GM18520 (cell line): ENCODE data around the gene ITGA5.

Experiments
- ATAC-seq: cut with Tn5 transposase; IDR thresholded peaks from one replicate; pipeline ENCODE4 v1.9.1; 2021; ENCODE audit not compliant: unreplicated experiment

Gene ITGA5

DNA sequence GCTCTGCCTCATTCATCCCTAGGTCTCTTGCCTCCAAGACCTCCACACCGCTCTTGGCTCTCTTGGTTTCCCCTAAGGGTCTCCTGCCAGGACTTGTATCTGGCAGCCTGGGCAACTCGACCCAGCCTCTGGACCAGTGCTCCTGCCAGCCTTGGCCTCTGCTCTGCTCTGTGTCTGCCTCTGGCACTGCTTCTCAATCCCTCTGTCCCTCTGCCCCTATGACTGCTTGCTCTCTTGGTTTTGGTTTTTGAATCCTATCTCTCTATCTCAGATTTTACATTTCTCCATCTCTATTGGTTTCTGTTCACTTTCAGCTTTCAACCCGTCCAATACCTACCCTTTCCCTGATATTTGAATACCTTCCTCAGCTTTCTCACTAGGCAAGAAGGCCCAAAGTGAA, 6.3 kb downstream of the ITGA5 start:
- no peak for ATAC-seq

DNA sequence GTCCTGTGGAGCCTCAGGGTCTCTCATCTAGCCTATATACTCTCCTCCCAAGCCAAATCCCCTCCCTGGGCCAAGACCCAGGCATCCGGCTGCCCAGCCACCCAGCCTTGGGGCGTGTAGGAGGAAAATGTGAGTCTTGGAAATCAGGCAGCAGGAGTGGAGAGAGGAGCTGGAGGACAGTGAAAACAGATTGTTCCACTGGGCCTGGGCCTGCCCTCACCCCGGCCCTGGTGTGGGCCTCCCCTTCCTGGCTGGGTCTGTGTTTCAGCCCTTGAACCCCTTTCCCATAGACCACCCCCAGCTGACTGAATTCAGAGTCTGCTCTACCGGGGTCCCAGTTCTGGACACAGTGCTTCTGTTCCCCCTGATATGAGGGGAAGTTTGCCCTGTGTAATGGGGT, 6.7 kb downstream of the ITGA5 start:
- ATAC-seq: no peak

DNA sequence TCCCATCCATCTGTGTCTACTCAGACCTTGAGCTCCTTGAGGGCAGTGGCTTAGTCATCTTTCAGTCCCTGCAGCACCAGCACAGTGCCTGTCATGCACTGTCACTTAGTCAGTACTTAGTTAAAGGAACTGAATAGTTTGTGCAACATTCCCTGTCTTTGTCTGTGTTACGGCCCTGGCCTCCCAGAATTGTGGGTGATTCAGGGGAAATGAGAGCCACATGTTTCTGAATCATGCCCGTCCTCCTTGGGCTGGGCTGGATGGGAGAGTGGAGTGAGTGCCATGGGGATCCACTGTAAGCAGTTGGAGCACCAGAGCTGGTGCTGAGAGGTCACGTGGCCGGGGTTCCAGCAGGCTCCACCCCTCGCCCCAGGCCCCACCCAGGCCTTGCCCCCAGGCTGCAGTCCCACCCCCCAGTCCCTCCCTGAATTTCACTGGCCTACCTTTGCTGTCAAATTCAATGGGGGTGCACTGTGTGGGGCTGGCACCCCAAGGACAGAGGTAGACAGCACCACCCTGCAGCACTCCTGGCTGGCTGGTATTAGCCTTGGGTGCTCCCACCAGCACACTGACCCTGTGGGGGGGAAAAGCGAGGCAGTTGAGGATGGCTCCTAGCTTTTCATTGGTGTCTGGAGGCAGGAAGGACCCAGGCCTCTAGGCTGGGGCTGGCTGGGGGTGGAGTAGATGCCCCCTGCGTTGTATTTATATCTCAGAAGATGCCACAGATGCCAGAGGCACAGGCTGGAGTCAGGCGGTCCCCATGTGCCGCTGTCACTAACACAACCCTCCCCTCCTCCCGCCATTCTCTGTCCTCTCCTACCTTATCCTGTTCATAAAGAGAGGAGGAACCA, 7.5 kb downstream of the ITGA5 start:
- no peak for ATAC-seq

DNA sequence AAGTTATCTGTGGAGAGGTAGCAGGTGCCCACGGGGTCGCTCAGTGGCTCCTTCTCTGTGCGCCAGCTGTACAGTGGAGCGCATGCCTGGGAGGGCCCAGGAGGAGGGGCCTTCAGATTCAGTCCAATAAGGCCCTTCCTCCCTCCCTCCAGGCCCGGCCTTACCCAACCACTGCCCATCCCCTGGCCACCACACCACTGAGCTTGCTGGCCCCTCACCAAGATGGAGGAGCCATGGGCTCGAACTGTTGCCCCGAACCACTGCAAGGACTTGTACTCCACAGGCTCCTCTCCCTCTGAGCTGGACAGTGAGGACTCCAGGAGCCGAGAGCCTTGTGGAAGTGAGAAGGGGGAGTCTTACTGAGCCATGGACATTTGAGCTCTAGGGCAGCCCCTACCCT, 9.8 kb downstream of the ITGA5 start:
- no peak for ATAC-seq

DNA sequence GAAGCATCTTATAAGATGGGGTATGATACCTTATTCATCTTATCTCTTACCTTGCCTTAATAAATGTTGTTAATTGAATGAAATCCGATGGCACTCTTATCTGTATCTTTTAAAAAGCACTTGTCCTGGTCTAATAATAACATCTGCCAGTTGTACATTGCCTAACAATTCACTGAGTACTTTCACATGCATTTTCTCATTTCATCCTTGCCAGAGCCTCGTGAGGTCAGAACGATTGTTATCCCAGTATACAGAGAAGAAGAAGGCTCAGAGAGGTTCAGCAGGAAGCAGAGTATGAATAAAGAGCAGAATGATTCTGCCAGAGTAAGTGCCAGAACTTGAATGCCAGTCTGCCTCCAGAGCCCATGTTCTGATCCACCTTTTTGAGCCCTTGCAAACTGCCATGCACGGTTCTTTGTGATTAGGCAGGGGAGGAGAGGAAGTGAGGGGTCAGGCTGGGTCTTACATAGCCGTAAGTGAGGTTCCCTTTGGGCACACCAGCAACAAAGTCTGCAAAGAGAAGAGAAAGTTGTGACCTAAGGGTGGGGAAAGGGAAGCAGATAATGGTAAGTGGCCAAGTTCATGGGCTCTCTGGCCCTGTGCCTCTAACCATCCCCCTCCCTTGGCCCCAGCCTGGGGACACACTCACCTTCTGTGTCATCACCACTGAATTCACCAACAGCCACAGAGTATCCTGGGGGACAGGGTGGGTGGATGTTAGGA, 11.7 kb downstream of the ITGA5 start:
- no peak for ATAC-seq

DNA sequence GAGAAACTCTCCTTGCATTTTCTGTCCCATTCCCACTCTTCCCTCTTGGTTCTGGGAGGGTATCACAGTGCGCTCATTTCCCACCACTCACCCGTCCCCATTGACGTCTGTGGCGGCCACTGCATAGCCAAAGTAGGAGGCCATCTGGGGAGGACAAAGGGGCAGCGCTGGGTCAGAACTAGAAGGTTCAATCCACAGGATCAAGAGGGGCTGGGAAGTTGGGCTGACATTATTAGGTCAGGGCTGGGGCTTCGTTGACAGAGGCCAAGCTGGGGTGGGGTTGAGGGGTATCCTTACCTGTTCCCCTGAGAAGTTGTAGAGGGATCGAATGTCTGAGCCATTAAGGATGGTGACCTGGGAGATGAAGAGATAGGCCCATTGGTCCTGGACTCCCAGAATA, 13.5 kb downstream of the ITGA5 start:
- no peak for ATAC-seq

DNA sequence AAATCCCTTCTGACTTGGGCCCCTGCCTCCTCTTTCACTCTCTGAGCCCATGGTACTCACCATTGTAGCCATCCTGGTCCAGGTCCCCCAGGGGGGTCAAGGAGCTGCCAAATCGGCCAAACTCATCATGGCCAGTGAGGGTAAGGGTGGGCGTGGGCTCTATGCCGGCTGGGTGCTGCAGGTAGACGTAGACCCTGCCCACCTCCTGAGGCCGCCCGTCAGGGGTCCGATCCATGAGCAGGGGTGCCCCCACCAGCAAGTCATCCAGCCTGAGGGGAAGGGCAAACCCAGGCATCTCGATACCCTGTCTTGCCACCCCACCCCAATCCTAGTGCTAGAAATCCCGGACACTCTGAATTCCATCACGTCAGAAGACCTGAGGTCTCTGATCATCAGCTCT, 14.0 kb downstream of the ITGA5 start:
- ATAC-seq: no peak

DNA sequence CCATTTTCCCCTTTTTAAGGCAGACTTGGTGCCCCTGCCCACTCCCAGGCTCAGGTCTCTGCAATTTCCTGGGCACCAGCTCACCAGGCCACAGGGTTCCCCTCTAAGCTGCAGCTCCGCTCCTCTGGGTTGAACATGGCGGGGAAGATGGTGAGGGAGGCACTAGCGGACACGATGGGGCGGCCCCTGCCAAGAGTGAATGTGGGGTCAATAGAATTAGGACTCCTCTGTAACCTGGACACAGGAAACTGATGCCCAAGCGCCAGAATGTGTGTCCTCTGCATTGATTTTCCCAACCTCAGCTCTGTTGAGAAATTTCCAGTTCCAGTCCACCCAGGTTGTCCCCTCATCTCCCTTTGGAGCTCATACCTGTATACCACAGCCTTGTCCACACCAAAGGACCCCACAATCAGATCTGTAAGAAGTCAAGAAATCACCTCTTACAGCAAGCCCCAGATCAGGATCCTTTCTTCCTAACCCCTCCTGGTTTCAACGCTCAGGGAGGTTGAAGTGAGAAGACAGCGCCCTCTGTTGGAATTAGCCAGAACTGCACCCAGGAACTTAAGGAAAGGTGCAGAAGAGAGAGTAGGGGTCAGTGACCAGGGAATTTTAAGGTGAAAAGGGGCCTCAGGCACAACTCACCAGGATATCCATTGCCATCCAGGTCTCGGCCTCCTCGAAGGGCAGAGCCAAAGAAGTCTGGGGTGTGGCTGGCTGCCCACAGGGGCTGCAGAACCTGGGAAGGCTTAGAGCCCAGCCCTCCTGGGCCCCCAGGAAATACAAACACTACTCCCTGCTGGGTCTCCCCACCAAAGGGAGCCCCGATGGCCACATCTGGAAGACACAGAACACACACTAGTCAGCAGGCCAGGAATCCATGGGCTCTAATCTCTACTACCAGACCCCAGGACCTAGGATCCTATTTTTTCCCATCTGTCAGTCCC, 14.7 kb downstream of the ITGA5 start:
- no peak for ATAC-seq

DNA sequence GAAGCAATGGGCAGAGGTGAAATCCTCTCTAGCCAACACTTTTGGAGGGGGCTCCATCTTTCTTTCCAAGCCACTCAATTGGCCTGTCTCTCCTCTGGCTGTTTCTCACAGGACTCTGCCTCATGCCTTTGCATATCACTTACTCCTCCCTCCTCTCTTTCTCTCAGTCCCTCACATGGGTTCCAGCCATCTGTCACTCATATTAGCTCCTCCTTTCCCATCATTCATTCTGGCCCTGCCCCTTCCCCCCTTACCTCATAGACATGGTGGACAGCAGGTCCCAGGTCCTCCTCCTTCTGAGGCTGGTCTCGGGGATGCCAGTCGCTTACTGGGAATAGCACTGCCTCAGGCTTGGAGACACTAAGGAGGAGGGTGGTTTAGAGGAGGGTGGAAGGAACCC, 17.9 kb downstream of the ITGA5 start:
- no peak for ATAC-seq

DNA sequence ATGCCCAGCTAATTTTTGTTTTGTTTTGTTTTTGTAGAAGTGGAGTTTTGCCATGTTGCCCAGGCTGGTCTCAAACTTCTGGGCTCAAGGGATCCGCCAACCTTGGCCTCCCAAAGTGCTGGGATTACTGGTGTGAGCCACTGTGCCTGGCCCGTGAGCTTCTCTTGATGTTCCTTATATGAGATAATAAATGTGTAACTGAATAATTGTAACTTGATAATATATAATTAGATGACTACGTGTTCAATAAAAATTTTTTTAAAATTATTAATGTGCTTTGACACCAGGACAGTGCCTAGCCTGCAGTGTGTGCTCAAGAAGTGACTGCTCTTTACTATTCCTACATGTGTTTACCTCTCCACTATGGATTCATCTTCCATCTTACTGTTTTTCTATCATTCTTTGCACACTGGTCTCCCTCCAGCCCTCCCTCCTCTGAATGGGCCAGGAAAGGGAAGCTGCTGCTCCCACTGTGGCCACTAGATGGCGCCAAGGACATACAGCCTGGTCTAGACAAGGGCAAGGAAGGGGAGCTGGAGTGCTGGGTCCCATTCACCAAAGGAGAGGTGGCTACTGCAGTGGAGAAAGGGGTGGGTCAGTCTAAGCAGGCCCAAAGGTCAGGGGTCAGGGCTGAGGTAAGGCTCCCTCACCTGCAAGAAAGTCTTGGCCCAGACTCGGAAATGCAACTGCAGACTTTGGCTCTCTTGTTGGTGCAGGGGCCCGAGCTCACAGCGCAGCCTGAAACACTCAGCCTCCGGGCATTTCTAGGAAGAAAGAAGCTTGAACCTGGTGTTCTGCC, 19.9 kb downstream of the ITGA5 start:
- ATAC-seq: no peak

DNA sequence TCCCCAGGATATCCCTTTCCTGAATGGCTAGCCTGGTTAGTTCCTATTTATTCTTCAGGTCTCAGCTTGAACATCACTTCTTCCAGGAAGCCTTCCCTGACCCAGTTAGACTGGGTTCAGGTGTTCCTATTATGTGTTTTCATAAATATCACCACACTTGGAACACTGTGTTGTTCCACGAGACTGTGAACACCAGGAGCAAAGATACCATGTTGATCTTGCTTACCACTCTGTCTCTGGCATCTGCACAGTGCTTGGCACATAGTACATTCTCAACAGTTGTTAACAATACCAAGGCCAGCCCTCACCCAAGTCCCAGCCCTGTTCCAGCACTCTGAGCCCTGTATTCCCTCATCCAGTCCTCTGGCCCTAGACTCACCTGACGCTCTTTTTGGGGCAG, 20.8 kb downstream of the ITGA5 start:
- no peak for ATAC-seq

DNA sequence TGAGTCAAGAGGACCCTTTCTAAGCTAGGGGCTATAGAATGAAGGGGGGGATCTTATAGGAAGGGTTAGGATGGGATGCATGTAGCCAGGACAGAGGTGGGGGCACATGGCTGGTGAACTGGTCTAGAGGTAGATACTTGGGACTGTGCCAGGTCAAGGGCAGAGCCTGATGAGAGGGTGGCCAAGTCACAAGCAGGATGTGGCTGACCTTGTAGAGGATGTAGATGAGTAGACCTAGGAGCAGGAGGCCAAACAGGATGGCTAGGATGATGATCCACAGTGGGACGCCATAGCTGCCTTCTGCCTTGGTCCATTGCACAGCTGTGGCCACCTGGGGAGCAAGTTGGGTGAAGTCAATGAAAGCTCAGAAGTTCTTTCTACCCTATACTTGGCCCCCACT, 21.9 kb downstream of the ITGA5 start:
- ATAC-seq: no peak

DNA sequence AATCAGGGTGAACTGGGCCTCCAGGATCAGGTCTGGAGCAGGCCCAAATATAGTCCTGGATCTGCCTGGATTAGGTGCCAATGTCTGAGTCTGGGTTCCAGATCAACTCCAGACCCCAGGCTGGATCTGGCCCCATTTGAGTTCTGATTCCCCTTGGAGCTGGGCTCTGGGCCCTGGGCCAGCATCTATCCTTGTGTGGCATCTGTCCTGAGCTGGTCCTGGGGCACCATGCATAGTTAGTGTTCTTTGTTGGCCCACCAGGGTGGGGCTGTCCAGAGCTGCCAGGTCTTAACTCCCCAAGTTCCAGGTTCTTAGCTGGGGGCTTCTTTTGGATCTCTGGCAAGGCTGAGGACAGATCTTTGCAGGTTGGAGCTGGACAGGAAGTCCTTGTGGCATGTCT, 23.5 kb downstream of the ITGA5 start:
- ATAC-seq: no peak

DNA sequence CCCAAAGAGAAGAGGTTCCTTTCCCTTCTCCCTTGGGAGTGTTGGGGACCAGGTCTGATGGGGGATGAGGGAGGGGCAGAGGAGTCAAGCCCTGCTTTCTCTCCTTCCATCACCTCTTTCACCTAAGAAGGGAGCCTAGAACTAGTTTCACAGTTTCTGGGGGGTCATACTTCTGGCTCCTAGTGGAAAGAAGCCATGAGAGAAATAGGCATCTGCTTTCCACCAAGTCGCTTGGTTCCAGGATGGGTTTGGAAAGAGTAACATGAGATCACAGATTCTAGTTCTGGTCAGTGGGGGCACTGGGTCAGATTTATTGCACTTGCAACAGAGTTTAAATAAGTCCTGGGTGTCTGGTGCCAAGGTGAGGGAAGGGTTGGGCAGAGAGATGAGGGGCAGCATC, 24.1 kb downstream of the ITGA5 start:
- no peak for ATAC-seq

DNA sequence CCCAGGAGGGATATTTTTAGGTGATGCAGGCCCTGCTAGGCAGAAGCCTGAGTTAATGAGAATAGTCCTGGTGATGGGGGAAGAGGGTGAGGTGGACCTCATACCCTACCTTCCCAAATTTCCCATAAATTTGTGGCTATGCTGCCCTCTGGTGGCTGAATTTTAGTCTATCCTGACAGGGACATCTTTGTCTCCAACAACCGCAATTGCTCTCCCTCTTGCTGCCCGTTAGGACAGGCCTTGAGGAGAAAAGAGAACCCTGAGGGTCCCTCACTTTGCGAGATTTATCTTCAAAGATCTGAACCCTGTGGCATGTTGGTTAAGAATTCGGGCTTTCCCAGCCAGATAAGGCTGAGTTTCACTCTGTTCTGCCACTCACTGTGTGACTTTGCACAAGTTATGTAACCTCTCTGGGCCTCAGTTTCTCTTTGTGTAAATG, 24.8 kb downstream of the ITGA5 start:
- ATAC-seq: no peak

DNA sequence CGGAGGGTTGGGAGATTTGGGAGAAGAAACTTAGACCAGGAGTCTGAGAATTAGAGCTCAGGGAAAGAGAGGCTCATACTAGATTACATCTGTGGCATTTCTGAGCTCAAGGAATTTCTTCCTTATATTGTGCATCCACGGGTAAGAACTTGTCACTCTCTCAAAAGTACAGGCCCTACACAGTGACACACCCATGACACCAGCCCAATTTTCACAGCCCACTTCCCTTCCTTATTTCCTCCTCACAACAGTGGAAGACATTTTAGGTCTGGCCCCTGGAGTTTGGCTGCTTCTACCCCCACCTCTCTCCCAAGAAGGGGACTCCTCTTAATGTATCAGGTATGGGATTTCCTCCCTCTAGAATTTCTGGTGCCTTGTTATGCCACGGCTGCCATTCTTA, 25.3 kb downstream of the ITGA5 start:
- no peak for ATAC-seq

DNA sequence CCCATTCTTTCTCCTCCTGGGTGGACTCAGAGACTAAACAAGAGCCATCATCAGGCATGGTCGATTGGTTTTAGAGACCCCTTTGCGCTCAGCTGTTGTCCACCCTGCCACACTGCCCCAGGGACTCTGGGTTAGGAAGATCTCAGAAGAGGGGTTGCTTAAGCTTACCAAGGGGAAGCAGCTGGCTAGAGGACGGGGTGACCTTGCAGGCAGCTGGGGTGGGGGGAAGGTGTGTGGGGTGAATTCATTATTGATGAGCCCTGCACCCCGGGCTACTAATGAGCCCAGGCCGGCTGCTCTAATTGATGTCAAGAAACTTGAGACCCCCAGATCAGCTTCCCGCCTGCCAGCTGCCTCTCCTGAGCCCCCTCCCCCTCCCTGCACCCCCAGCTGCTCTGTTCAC, 25.9 kb downstream of the ITGA5 start:
- ATAC-seq: no peak

DNA sequence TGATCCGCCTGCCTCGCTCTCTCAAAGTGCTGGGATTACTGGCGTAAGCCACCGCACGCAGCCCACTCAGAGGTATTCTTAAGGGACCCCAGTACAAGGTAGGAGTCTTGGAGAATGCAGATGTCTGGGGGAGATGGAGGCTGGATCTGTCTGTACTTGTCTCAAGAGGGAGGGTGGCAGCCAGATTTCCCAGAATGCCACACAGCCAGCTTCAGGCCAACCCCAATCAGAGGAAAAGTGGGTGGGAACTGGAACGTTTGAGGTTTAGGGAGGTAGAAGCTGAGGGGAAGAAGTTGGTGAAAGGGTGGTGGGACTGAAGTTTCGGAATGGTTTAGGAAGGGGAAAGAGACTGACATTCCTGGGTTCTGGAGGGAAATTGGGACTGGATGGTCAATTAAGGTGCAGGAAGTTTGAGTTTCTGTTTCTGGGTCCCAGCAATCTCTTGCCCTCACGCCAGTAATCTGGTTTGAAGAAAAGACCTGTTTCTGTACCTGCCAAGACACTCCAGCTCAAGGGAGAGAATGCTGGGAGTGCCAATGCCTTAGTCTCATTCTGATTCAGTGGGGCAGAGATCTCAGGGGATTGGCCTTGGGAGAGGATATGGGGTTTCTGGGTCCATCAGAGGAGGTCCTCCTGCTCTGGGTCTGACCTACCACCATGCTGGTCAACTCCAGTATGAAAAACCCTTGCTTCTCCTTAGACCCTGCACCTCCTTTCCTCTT, 26.4 kb downstream of the ITGA5 start:
- ATAC-seq: no peak

DNA sequence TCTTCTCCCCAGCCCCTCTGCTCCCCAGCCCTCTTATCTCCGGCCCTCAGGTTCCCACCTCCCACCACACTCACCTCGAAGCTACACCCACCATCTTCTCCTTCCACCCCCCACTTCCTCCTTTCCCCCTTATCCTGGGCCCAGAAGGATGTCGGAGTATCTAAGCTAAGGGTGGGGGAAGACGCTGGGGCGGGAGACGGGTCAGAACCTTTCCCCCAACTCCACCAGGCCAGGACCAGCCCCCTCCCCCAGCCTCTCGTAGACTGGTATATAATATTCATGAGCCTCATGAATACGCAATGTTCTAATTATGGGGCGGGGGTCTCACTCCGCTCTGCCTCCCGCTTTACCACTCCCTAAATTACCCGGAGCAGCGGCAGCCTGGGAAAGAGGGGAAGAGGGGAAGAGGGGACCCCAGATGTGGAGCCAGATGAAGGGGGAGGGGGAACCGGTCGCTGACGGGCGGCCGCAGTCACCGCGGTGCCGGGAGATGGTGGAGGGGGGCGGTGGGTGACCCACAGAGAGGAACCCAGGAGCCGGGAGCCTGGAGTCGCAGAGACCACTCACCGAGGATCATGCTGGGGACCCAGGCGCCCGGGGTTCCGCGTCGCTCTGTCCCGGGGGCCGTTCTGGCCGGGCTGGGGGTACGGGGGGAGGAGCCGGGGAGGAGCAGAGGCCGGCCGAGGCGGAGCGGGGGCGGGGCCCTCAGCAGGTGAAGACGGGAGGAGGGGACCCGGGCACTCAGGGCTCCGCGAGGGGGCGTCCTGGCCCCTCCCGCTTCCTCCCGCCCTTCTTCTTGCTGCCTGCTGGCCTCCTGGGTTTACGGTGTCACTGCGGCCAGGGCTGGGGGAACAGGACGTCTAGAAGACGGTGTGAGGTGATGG, 28.2 kb downstream of the ITGA5 start:
- no peak for ATAC-seq
